ENCODE results near the gene TSPO2. TPM values are rescaled to one million over a fixed set of nuclear protein-coding genes. Genes with fewer than 3 reads are reported as not detected.

TSPO2 gene
- total RNA-seq, 1 experiment from 2014 or later = not detected

DNA sequence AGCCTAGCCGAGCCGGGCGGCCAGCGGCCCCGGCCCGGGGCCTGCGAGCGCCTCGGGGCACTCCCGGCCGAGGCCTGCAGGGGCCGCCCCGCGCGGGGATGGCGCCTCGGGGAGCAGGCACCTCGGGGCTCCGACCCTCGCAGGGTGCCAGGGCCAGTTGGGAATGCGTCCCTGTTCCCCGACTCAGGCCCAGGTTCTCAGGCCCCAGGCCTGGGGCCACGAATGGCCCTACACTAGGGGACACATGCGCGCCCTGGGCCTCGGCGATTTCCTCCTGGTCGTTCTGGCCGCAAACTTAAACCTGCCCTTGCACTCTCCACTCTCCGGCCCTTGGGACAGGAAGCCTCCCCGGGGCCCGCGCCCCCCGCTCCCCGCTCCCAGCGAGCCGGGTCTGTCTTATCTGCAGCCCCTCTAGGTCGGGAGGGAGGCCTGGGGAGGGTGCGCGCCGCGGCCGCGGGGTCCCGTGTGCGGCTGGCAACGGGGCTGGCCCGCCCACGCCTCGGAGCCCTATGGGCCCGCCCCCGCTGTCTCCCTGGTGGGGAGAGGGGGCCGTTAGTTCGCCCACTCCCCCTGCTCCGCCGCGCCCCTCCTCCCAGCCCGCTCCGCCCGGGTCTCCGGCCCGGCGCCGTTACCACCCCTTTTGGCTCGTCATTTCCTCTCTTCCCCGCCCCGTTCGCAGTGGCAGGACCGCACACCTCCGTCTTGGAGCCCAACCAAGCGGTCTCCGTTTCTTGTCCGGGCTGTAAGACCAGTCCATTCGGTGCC lies 31.1 kb downstream of the TSPO2 start:
- H3K4me2 ChIP-seq (ENCODE audit: low read length) = peak overlapping the region; percentile 99
- DNase-seq = peak; percentile 82
- H3K36me3 ChIP-seq (ENCODE audit: low read depth, low read length) = peaks cover under 1% of the 10 kb centered on the region; the same call in 1 of the 2 replicates
- H3K79me2 ChIP-seq (ENCODE audit: low read length) = peaks cover 65% of the 10 kb centered on the region
- H3K27me3 ChIP-seq (ENCODE audit: low read length) = no peaks in the 10 kb centered on the region
- H3K4me1 ChIP-seq (ENCODE audit: insufficient read depth, low read length) = peaks cover 46% of the 10 kb centered on the region
- H3K27ac ChIP-seq (ENCODE audit: low read length) = peak overlapping the region; percentile 96
- peak overlapping the region; percentile 98 for H3K9ac ChIP-seq (ENCODE audit: low read length)
- peak overlapping the region; percentile 55 for H2AFZ ChIP-seq (ENCODE audit: low read length)
- ATAC-seq = peak; percentile 16
- no peaks in the 10 kb centered on the region for H3K9me3 ChIP-seq (ENCODE audit: low read length)
- no peaks in the 10 kb centered on the region for H3F3A ChIP-seq (ENCODE audit: low read length, unreplicated experiment)
- CTCF ChIA-PET = no interaction called here
- TF ChIP-seq EZH2 (IDR thresholded peaks at IDR 0.05; ENCODE audit: low read length, unreplicated experiment) (no peak), EZH2phosphoT487 (IDR thresholded peaks at IDR 0.05; ENCODE audit: borderline replicate concordance, low read length) (no peak)
- TF ChIP-seq, protein P1, sequence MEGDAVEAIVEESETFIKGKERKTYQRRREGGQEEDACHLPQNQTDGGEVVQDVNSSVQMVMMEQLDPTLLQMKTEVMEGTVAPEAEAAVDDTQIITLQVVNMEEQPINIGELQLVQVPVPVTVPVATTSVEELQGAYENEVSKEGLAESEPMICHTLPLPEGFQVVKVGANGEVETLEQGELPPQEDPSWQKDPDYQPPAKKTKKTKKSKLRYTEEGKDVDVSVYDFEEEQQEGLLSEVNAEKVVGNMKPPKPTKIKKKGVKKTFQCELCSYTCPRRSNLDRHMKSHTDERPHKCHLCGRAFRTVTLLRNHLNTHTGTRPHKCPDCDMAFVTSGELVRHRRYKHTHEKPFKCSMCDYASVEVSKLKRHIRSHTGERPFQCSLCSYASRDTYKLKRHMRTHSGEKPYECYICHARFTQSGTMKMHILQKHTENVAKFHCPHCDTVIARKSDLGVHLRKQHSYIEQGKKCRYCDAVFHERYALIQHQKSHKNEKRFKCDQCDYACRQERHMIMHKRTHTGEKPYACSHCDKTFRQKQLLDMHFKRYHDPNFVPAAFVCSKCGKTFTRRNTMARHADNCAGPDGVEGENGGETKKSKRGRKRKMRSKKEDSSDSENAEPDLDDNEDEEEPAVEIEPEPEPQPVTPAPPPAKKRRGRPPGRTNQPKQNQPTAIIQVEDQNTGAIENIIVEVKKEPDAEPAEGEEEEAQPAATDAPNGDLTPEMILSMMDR (conservative IDR thresholded peaks at IDR 0.05; ENCODE audit: low read depth, low read length) = no peak
- H4K20me1 ChIP-seq (ENCODE audit: low read length) = peaks cover 42% of the 10 kb centered on the region
- no TSS peak for BruUV-seq (replicated peaks)
- H3K9me2 ChIP-seq (replicated peaks; ENCODE audit: low read length) = no peaks in the 10 kb centered on the region
- POLR2A ChIA-PET (ENCODE audit: unreplicated experiment) = no interaction called here
- H3K4me3 ChIP-seq (ENCODE audit: low read length) = peak overlapping the region; percentile 85
- intact Hi-C loops (cut with micrococcal nuclease) = loop anchor here (2.0 to 5.0 kb wide), 2 partner anchors 167 to 244 kb away; no protein-coding TSS in a partner anchor

DNA sequence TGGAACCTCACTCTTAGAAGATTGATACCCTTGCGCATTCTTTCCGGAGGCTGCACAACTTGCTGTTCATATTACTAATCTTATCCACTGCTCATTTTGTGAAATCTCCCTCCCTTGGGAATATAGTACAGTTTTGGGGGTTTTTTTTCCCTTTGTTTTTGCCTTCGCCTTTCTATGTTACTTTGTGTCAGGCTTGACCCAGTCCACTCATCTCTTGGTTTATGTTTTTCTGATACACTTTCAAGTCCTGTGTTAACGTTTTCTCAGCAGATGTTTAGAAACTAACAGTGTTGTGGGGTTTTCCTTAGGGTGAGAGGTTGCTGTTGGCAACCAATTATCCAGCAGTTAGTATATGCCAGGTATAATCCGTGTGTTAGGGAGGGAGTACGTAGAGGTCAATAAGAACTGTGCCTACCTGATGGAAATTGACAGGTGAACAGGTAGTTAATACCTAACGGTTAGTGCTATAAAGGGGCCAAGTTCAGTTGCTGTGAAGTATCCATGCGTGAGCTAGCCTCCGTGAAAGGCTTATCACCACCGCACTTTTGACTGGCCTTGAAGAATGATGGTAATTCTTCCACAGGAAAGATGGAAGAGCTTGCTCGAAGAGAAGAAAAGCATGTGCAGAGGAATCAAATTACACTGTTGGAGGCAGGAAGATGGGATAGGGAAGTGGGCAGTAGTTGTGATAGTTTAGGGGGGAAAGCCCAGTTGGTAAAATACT lies 31.9 kb downstream of the TSPO2 start:
- peak overlapping the region; percentile 96 for H3K27ac ChIP-seq (ENCODE audit: low read length)
- no peaks in the 10 kb centered on the region for H3K9me2 ChIP-seq (replicated peaks; ENCODE audit: low read length)
- H2AFZ ChIP-seq (ENCODE audit: low read length) = peak overlapping the region; percentile 55
- H3K4me1 ChIP-seq (ENCODE audit: insufficient read depth, low read length) = peaks cover 46% of the 10 kb centered on the region
- no peaks in the 10 kb centered on the region for H3K27me3 ChIP-seq (ENCODE audit: low read length)
- no peaks in the 10 kb centered on the region for H3K9me3 ChIP-seq (ENCODE audit: low read length)
- ChIA-PET POLR2A (ENCODE audit: unreplicated experiment) (interaction anchor here (0.6 kb wide), 3 partner anchors 18 to 821 kb away, joined by 3 to 4 read pairs (median 3); no protein-coding TSS in a partner anchor), CTCF (no interaction called here)
- H3K4me2 ChIP-seq (ENCODE audit: low read length) = peak overlapping the region; percentile 99
- BruUV-seq (replicated peaks) = TSS peak; percentile 56
- intact Hi-C loops (cut with micrococcal nuclease) = loop anchor here (2.0 to 5.0 kb wide), 2 partner anchors 167 to 243 kb away; no protein-coding TSS in a partner anchor
- ATAC-seq (no peak), DNase-seq (peak; percentile 35)
- H4K20me1 ChIP-seq (ENCODE audit: low read length) = peaks cover 49% of the 10 kb centered on the region
- peaks cover 73% of the 10 kb centered on the region for H3K79me2 ChIP-seq (ENCODE audit: low read length)
- no peaks in the 10 kb centered on the region for H3F3A ChIP-seq (ENCODE audit: low read length, unreplicated experiment)
- peak overlapping the region; percentile 98 for H3K9ac ChIP-seq (ENCODE audit: low read length)
- H3K4me3 ChIP-seq (ENCODE audit: low read length) = peak overlapping the region; percentile 85
- H3K36me3 ChIP-seq (ENCODE audit: low read depth, low read length) = peaks cover 8% of the 10 kb centered on the region; the same call in 1 of the 2 replicates
- TF ChIP-seq EZH2phosphoT487 (IDR thresholded peaks at IDR 0.05; ENCODE audit: borderline replicate concordance, low read length) (no peak), EZH2 (IDR thresholded peaks at IDR 0.05; ENCODE audit: low read length, unreplicated experiment) (no peak)
- TF ChIP-seq, protein P1 (conservative IDR thresholded peaks at IDR 0.05; ENCODE audit: low read depth, low read length) = no peak

All from PC-3 (cell line).